GM21529 (cell line): ENCODE data around the gene DESI1.
"Not testable (repeated sequence)": the region's sequence is repeated elsewhere in the genome, so short reads cannot be mapped to it uniquely, and the experiment has no call there.

Experiments
- ATAC-seq: cut with Tn5 transposase; IDR thresholded peaks from one replicate; pipeline ENCODE4 v1.9.1; 2021; ENCODE audit not compliant: unreplicated experiment

Gene DESI1

DNA sequence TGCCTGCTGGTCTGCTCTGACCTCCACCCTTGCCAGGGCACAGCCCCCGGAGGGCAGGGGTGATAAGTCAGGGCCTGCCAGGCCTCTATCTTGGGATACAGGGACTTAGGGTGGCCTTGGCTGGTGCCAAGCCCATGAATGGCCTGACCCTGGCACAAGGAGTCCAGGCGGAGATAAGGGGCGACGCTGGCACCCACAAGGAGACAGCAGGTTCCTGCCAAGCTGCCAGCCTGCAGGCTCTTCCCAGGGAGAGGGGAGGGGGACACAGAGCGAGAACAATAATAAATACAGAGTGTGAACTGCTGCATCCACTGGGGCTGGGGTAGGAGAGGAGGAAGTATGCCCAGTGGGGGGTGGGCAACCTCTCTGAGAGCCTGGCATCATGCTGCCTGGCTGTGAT is 59.1 kb downstream of the DESI1 start:
- no peak for ATAC-seq

DNA sequence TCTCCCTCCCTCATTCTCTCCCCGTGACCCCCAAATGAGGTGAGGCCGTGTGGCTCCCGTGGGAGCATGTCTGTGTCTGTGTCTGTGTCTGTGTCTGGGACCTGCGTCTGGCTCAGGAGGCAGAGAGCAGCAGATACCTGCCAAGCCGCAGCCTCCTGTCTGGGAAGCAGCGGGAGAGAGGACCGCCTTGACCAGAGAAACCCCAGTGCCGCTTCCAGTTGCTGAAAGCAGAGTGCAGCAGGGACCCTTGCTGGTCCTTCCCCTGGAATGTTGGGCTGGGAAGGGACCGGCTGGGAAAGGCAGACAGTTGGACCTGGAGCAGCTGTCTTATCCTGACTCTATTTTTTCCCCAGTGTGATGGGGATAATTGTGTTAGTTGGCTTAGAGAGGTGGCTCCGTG is 59.5 kb downstream of the DESI1 start:
- ATAC-seq, result no peak

DNA sequence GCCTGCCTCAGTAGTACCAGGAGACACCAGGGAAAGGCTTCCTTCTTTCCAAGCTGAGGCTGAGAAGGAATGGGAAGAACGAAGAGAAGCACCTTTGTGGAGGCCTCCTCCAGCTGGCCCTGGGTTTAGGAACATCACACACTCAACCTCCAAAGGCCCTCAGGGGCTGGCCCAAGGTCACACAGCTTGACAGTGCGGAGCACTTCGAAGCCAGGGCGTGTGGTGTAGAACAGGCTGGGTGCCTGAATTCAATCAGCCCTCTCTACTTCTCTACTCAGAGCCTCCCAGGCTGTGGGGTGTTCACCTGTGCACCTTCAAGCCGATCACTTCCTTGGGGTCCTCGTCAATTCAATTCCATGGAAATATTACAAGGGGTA is 60.8 kb downstream of the DESI1 start:
- ATAC-seq, result no peak

DNA sequence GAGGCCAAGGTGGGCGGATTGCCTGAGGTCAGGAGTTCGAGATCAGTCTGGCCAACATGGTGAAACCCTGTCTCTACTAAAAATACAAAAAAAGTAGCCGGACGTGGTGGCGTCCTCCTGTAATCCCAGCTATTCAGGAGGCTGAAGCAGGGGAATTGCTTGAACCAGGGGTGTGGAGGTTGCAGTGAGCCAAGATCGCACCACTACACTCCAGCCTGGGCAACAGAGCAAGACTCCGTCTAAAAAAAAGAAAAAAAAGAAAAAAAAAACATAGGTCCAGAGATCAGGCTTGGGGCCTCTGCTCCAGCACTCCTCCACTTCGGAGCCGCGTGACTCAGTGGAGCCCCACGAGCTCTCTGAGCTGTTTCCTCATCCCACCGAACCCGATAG is 62.6 kb downstream of the DESI1 start:
- ATAC-seq, result not testable (repeated sequence)

DNA sequence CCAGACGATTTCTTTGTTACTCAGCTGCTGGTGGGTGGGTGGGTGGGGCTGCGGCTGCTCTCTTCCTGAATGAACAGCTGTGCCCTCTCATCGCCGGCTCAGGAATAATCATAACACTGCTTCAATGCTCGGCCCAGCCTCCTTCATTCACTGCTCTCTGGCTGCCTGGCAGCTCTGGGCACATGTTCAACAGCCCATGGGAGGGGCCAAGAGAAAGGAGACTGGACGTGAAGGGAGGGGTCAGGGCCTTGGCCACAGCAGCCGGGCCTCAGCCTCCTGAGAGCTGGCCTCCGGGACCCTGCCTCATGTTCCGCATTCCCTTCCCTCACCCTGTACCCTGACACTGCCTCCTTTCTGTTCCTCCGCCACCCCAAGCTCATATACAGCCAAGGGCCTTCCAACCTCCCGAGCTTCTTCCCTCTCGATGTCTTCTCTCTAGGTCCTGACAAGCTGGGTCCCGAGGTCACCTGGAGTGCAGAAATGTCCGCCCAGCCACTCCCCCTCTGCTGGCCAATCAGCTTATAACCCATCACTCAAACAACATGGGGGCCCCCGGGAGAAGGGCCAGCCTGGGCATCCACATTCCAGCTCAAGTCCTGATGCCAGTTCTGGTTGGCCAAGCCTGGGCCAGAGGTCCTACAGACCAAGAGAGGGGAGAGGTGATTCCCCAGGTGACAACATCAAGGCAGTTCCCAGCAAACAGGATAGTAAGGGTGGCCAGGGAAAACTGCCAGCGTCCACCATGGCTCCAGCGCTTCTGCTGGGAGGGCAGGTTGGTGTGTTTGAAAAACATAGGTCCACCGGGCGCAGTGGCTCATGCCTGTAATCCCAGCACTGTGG is 63.2 kb downstream of the DESI1 start:
- ATAC-seq, result no peak

DNA sequence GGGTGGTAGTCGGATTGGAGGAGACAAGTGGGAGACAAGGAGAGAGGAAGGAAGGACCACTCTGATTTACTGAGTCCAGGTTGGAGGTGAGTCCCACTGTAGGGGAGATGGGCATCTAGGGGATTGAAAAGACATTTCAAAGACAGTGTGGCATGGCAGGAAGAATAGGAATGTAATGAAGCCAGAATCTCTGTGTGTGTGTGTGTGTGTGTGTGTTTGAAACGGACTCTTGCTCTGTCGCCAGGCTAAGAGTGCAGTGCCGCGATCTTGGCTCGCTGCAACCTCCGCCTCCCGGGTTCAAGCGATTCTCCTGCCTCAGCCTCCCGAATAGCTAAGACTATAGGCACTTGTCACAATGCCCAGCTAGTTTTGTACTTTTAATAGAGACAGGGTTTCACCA is 64.3 kb downstream of the DESI1 start:
- no peak for ATAC-seq

DNA sequence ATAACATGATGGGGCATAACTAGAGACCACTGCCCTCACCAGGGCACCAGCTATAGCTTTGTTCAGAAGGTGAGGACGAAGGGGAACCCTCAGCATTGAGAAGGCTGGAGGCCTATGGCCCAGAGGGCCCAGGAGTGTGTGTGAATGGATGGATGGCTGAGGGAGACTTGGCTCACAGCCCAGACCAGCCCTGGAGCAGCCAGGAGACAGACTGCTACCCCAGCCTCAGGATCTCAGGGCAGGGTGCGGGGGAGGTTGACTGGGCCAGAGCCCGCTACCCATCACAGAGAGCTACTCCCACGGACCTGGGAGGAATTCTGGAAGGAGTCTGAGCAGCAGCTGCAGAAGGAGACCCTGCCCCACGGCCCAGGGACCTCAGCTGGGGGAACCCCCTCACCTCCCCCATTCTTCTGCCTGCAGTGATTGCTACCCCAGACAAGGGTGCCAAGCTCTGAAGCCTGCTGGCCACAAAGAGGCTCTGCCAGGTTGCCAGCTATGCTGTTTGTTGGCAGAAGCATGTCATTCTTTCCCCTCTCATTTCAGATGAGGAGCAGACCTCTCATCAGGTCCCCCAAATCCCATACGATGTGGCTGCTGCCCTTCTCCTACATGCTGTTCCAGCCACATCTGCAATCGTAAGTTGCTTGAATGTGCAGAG is 65.4 kb downstream of the DESI1 start:
- ATAC-seq, result no peak

DNA sequence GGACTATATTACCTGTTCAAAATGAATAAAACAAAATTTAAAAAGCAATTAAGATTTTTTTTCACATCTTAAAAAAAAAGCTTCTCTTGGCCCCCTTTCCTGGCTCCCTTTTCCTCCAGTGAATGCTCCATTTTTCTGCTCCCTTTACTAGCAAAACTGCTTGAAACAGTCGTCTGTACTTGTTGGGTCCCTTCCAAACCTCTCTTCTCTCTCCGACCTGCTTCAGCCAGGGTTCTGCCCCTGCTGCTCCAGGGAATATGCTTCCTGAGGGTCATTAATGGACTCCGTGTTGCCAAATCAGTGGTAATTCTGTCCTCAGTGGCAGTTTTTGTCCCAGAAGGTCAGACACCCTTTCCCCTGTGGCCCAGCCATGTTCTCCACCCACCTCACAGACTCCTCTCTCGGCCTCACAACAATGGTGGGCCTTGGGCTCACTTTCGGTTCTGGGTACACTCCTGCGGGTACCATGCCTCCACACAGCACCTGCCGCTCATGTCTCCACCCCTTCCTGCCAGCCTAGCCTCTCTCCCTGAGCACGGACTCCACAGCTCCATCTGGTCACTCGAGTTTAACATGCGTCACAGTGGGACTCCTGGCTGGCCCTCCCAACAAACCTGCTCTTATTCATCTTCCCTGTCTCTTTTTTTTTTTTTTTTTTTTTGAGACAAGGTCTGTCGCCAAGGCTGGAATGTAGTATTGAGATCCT is 68.8 kb downstream of the DESI1 start:
- no peak for ATAC-seq

DNA sequence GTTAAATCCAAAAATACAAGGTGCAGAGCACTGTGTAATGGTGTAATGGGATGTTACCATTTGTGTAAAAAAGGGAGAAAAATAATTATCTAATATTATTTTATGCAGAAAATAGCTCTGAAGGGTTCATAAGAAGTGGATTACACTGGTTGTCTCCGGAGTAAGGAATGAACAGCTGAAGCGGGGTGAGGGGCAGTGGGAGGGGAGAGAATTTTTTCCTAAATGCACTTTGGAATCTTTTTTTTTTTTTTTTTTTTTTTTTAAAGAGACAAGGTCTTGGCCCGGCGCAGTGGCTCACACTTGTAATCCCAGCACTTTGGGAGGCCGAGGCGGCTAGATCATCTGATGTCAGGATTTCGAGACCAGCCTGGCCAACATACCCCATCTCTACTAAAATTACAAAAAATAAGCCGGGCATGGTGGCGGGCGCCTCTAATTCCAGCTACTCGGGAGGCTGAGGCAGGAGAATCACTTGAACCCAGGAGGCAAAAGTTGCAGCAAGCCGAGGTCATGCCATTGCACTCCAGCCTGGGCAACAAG is 69.8 kb downstream of the DESI1 start:
- ATAC-seq, result no peak

DNA sequence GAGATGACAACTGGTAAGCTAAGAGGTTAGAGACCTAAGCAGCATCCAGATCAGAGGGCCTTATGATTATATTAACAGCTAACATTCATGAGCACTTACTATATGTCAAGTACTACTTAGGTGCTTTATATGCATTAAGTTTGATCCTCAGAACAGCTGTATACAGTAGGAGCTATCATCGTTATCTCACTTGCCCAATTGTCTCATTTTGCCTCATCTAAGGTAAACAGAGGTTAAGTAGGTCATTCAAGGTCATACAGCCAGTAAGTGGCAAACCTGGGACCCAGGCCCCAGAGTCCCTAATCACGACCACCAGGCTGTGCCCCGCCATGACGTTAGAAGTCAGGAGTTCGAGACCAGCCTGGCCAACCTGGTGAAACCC is 72.0 kb downstream of the DESI1 start:
- no peak for ATAC-seq
